Progenitor cell of endocrine pancreas (in vitro differentiated cells): ENCODE results near the gene PIM3. TPM values are rescaled to one million over a fixed set of nuclear protein-coding genes. Genes with fewer than 3 reads are reported as not detected.
A peak's percentile ranks its signal among the peaks of the same experiment; 100 is the strongest.

Experiments used
- DNase-seq: peaks from one replicate; pipeline ENCODE4 v3.0.0; 2021; ENCODE audit warnings: low spot score; ENCODE audit not compliant: unreplicated experiment
- H3K27ac Mint-ChIP-seq: 2 replicates; pipeline ENCODE4 v1.8.0; 2021; ENCODE audit warnings: mild to moderate bottlenecking, moderate library complexity, mixed read lengths
- H3K27me3 Mint-ChIP-seq: 2 replicates; pipeline ENCODE4 v1.8.0; 2021; ENCODE audit warnings: mixed read lengths
- H3K36me3 Mint-ChIP-seq: 2 replicates; pipeline ENCODE4 v1.8.0; 2022; ENCODE audit warnings: mixed read lengths; ENCODE audit not compliant: insufficient read depth
- H3K4me1 Mint-ChIP-seq: 2 replicates; pipeline ENCODE4 v1.8.0; 2021; ENCODE audit warnings: low read depth, mixed read lengths
- H3K4me3 Mint-ChIP-seq: 2 replicates; pipeline ENCODE4 v1.8.0; 2021; ENCODE audit warnings: low read depth, mild to moderate bottlenecking, moderate library complexity, mixed read lengths
- H3K9me3 Mint-ChIP-seq: 2 replicates; pipeline ENCODE4 v1.8.0; 2021; ENCODE audit warnings: low read depth, mixed read lengths
- total RNA-seq: library from RNA; stranded (reverse); gene quantifications from 2 replicates; pipeline ENCODE4 v1.2.1, GENCODE V29; 2021
- TF ChIP-seq, protein P1 (sequence below): fragments of 200-600 bp; sonication (generic); IDR thresholded peaks from one replicate; pipeline ENCODE4 v1.5.0; 2021; ENCODE audit warnings: antibody characterized with exemption, mild to moderate bottlenecking; ENCODE audit not compliant: unreplicated experiment

PIM3 gene
- total RNA-seq, 1 donor from 2014 or later: 17.4 TPM

DNA sequence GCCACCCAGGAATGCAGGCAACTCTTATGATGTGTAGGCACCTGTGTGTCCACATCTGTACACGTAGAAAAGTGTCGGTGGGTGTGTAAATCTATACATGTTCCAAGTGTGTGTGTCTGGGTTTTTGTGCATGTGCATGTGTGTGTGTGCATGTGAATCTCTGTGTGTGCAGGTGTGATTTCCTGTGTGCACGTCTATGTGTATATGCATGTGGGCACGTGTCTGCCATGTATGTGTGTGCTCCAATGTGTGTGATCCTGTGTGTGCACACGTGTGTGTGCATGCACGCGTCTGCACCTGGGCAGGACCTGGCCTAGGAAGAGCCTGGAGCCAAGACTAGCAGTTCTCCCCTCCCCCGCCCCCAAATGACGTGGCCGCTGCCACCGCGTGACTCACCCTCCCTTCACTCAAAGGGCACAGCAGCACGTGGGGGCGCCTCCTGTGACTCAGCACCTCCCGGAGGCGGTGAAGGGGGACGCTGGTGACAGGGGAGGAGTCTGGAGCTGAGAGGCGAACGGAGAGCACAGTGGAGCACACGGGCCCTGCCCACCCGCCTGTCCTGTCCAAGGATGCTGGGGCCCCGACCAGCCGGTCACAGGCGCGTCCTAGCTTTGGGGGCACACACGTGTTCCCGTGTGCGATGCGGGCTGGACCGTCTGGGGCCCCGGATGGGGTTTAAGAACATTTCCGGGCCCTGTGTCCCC, 10.1 kb downstream of the PIM3 start:
- Mint-ChIP-seq H3K9me3 (no peaks in the 10 kb centered on the region), H3K27ac (peak overlapping the region; percentile 96), H3K36me3 (no peaks in the 10 kb centered on the region), H3K27me3 (peaks cover 12% of the 10 kb centered on the region), H3K4me3 (peak overlapping the region; percentile 62), H3K4me1 (peaks cover 6% of the 10 kb centered on the region)
- TF ChIP-seq, protein P1, sequence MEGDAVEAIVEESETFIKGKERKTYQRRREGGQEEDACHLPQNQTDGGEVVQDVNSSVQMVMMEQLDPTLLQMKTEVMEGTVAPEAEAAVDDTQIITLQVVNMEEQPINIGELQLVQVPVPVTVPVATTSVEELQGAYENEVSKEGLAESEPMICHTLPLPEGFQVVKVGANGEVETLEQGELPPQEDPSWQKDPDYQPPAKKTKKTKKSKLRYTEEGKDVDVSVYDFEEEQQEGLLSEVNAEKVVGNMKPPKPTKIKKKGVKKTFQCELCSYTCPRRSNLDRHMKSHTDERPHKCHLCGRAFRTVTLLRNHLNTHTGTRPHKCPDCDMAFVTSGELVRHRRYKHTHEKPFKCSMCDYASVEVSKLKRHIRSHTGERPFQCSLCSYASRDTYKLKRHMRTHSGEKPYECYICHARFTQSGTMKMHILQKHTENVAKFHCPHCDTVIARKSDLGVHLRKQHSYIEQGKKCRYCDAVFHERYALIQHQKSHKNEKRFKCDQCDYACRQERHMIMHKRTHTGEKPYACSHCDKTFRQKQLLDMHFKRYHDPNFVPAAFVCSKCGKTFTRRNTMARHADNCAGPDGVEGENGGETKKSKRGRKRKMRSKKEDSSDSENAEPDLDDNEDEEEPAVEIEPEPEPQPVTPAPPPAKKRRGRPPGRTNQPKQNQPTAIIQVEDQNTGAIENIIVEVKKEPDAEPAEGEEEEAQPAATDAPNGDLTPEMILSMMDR: no peak
- peak; percentile 57 for DNase-seq

- Mint-ChIP-seq H3K36me3 (no peaks in the 10 kb centered on the region), H3K27me3 (peaks cover 14% of the 10 kb centered on the region), H3K4me3 (peak overlapping the region; percentile 62), H3K9me3 (no peaks in the 10 kb centered on the region), H3K4me1 (peaks cover 6% of the 10 kb centered on the region), H3K27ac (peak overlapping the region; percentile 96)
- TF ChIP-seq, protein P1: no peak
- no peak for DNase-seq
Measured at GRCh38 chr22:49971232-49972162, 10.9 kb downstream of the PIM3 start.

DNA sequence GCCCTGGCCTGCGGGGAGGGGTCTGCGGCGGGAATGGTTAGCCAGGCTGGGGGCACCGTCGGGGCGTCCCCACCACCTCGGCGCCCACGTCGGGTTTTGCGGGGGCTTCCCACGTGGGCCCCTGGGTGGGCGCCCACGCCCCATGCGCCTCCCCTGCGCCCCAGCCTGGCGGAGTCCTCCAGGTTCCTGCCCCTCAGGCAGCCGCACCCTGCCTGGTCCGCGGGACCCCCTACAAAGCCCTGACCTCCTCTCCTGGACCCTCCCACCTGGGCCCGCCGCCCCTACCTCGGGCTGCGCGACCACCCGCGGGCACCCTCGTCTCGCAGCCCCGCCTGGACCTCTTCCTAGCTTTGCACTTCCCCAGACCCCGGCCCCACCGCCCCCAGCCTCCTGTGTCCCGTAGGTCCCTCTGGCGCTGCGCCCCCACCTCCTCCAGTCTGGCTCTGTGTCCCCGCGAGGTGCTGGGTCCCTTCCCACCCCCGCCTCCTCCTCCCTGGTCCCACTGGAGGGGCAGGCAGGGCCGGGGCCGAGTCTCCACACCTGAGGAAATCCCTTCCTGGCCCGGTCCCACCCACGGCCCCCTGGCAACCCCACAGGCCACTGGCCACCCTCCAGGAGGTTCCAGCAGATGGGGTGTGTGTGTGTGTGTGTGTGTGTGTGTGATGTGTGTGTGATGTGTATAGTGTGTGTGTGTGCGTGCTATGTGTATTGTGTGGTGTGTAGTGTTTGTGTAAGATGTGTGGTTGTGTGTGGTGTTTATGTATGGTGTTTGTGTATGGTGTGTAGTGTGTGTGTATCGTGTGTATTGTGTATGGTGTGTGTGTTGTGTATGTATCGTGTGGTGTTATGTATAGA, 11.8 kb downstream of the PIM3 start:
- H3K27ac Mint-ChIP-seq: no peak overlapping the region
- DNase-seq: no peak

DNA sequence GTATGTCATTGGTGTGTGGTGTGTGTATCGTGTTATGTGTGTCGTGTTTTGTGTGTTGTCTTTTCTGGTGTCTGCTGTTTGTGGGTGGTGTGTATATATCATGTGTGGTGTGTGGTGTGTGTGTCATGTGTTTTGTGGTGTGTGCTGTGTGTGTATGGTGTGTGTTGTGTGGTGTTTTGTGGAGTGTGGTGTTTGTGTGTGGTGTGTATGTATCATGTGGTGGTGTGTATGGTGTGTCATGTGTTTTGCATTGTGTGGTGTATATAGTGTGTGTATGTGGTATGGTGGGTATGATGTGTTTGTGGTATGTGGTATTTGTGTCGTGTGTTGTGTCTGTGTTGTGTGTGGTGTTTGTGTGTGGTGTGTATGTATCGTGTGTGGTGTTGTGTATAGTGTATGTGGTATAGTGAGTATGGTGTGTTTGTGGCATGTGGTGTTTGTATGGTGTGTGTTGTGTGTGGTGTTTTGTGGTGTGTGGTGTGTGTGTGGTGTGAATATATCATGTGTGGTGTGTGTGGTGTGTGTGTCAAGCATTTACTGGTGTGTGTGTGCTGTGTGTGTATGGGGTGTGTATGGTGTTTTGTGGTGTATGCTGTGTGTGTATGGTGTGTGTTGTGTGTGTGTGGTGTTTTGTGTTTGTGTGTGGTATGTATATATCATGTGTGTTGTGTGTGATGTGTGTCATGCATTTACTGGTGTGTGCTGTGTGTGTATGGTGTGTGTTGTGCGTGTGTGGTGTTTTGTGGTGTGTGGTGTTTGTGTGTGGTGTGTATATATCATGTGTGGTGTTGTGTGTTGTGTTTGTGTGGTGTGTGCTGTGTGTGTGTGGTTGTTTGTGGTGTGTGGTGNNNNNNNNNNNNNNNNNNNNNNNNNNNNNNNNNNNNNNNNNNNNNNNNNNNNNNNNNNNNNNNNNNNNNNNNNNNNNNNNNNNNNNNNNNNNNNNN, 12.7 kb downstream of the PIM3 start:
- DNase-seq: no peak
- Mint-ChIP-seq H3K27me3 (peaks cover 20% of the 10 kb centered on the region), H3K36me3 (no peaks in the 10 kb centered on the region), H3K9me3 (no peaks in the 10 kb centered on the region), H3K27ac (no peak overlapping the region), H3K4me1 (peaks cover 4% of the 10 kb centered on the region), H3K4me3 (no peak overlapping the region)
- TF ChIP-seq, protein P1: no peak

More for the DNA sequence above, 11.8 kb downstream of the PIM3 start:
- Mint-ChIP-seq H3K4me1 (peaks cover 6% of the 10 kb centered on the region), H3K27me3 (peaks cover 19% of the 10 kb centered on the region), H3K9me3 (no peaks in the 10 kb centered on the region), H3K36me3 (no peaks in the 10 kb centered on the region), H3K4me3 (no peak overlapping the region)
- TF ChIP-seq, protein P1: no peak
